IMR-90 (cell line): ENCODE data around the gene PRODH2. TPM values are rescaled to one million over a fixed set of nuclear protein-coding genes. Genes with fewer than 3 reads are reported as not detected.

Experiments
- ATAC-seq: fragments of 200-7000 bp; cut with Tn5 transposase; 2 replicates; pipeline ENCODE4 v1.9.1; 2020; ENCODE audit warnings: low read depth, mild to moderate bottlenecking, moderate library complexity
- Bru-seq: library from RNA; stranded (reverse); fragments of 400-500 nt; gene quantifications from one replicate; lab custom pipeline; 2021; lab: Mats Ljungman, UMichigan
- BruChase-seq, 2 experiments: library from RNA; stranded (reverse); fragments of 400-500 nt; gene quantifications; one replicate each; lab custom pipeline; 2021; lab: Mats Ljungman, UMichigan
- BruUV-seq: library from RNA; stranded (reverse); fragments of 400-500 nt; replicated peaks from 2 replicates; lab custom pipeline; 2021; lab: Mats Ljungman, UMichigan
- CTCF ChIA-PET: fragments of 300-600 bp; formaldehyde crosslinking; extraction: SDS; loops from one replicate; lab custom pipeline; 2021; ENCODE audit warnings: antibody characterized with exemption; lab: Yijun Ruan, JAX
- POLR2A ChIA-PET: fragments of 300-600 bp; sonication (Branson Sonifier 250); formaldehyde crosslinking; loops from one replicate; lab custom pipeline; 2022; ENCODE audit warnings: antibody characterized with exemption; ENCODE audit not compliant: unreplicated experiment; lab: Charles Lee
- DNase-seq: peaks from one replicate; pipeline ENCODE4 v3.0.0; 2013
- H2AFZ ChIP-seq: replicated peaks from 2 replicates; pipeline ENCODE3; 2013; ENCODE audit warnings: low read length, mild to moderate bottlenecking; ENCODE audit not compliant: poor library complexity
- H2AK5ac ChIP-seq: 2 replicates; pipeline ENCODE4 v1.6.1; 2013; ENCODE audit warnings: low read depth, low read length, inconsistent platforms
- H2AK9ac ChIP-seq: replicated peaks from 2 replicates; pipeline ENCODE3; 2013; ENCODE audit warnings: mild to moderate bottlenecking, low read depth, low read length, moderate library complexity; ENCODE audit not compliant: poor library complexity
- H2BK120ac ChIP-seq: 2 replicates; pipeline ENCODE4 v1.6.1; 2013; ENCODE audit warnings: low read depth, low read length, inconsistent platforms
- H2BK15ac ChIP-seq: 3 replicates; pipeline ENCODE4 v1.6.1; 2013; ENCODE audit warnings: low read depth, low read length, inconsistent platforms
- H2BK20ac ChIP-seq: 2 replicates; pipeline ENCODE4 v1.6.1; 2013; ENCODE audit warnings: low read depth, mild to moderate bottlenecking, inconsistent platforms, low read length, moderate library complexity
- H2BK5ac ChIP-seq: 2 replicates; pipeline ENCODE4 v1.6.1; 2013; ENCODE audit warnings: mild to moderate bottlenecking, low read depth, low read length, inconsistent platforms; ENCODE audit not compliant: poor library complexity, severe bottlenecking
- H3K14ac ChIP-seq: replicated peaks from 2 replicates; pipeline ENCODE4 v1.6.1; 2013; ENCODE audit warnings: low read depth, low read length, inconsistent platforms
- H3K18ac ChIP-seq: 2 replicates; pipeline ENCODE4 v1.6.1; 2013; ENCODE audit warnings: low read depth, low read length, control low read depth
- H3K23ac ChIP-seq: 2 replicates; pipeline ENCODE4 v1.6.1; 2013; ENCODE audit warnings: low read depth, low read length, inconsistent platforms
- H3K27ac ChIP-seq: 2 replicates; pipeline ENCODE4 v1.5.1; 2013; ENCODE audit warnings: mild to moderate bottlenecking, control low read depth, low read length; ENCODE audit not compliant: insufficient read depth
- H3K27me3 ChIP-seq: 2 replicates; pipeline ENCODE4 v1.6.1; 2013; ENCODE audit warnings: low read length; ENCODE audit not compliant: control insufficient read depth, insufficient read depth
- H3K36me3 ChIP-seq: 2 replicates; pipeline ENCODE4 v1.6.1; 2013; ENCODE audit warnings: low read length, mixed read lengths; ENCODE audit not compliant: control insufficient read depth, insufficient read depth
- H3K4ac ChIP-seq: 2 replicates; pipeline ENCODE4 v1.6.1; 2013; ENCODE audit warnings: low read depth, low read length, inconsistent platforms
- H3K4me1 ChIP-seq: 2 replicates; pipeline ENCODE4 v1.6.1; 2013; ENCODE audit warnings: low read length, mixed read lengths; ENCODE audit not compliant: control insufficient read depth, insufficient read depth
- H3K4me2 ChIP-seq: 2 replicates; pipeline ENCODE4 v1.6.1; 2013; ENCODE audit warnings: low read depth, mild to moderate bottlenecking, control low read depth, low read length, moderate library complexity
- H3K4me3 ChIP-seq: 2 replicates; pipeline ENCODE4 v1.5.1; 2013; ENCODE audit warnings: low read depth, mild to moderate bottlenecking, control low read depth, low read length, moderate library complexity; ENCODE audit not compliant: insufficient read depth
- H3K56ac ChIP-seq: 2 replicates; pipeline ENCODE4 v1.6.1; 2013; ENCODE audit warnings: low read length, inconsistent platforms; ENCODE audit not compliant: insufficient read depth; ENCODE audit errors: extremely low read depth
- H3K79me1 ChIP-seq, 2 experiments: 2 replicates each; pipeline ENCODE4 v1.6.1; 2013; ENCODE audit warnings: low read length in 2 of 2, inconsistent platforms in 1 of 2, low read depth in 1 of 2
- H3K9ac ChIP-seq: 2 replicates; pipeline ENCODE4 v1.6.1; 2013; ENCODE audit warnings: low read depth, low read length, control low read depth
- H3K9me1 ChIP-seq: 2 replicates; pipeline ENCODE4 v1.6.1; 2013; ENCODE audit warnings: low read length, inconsistent platforms; ENCODE audit not compliant: insufficient read depth
- H3K9me3 ChIP-seq: 2 replicates; pipeline ENCODE4 v1.6.1; 2013; ENCODE audit warnings: low read length; ENCODE audit not compliant: control insufficient read depth, insufficient read depth
- H4K20me1 ChIP-seq: 2 replicates; pipeline ENCODE4 v1.6.1; 2013; ENCODE audit warnings: low read length, inconsistent platforms; ENCODE audit not compliant: insufficient read depth
- H4K5ac ChIP-seq: 2 replicates; pipeline ENCODE4 v1.6.1; 2013; ENCODE audit warnings: mild to moderate bottlenecking, low read depth, low read length, control low read depth
- H4K8ac ChIP-seq, 2 experiments: 2 replicates each; pipeline ENCODE4 v1.6.1; 2013; ENCODE audit warnings: low read depth in 2 of 2, low read length in 2 of 2, control low read depth in 1 of 2, inconsistent platforms in 1 of 2
- H4K91ac ChIP-seq: 2 replicates; pipeline ENCODE4 v1.6.1; 2013; ENCODE audit warnings: low read depth, low read length, inconsistent platforms; ENCODE audit not compliant: insufficient read depth
- BHLHE40 ChIP-seq: fragments of 150-350 bp; IDR thresholded peaks from 2 replicates; pipeline ENCODE4 v1.6.1; 2016; ENCODE audit warnings: mild to moderate bottlenecking, low read depth, low read length
- FOS ChIP-seq: fragments of 150-350 bp; IDR thresholded peaks from 2 replicates; pipeline ENCODE4 v1.6.1; 2016; ENCODE audit warnings: low read depth, low read length
- MAFK ChIP-seq: IDR thresholded peaks from 2 replicates; pipeline ENCODE4 v1.6.1; 2012; ENCODE audit warnings: low read depth, low read length, improper control_type of control experiment
- MAZ ChIP-seq: IDR thresholded peaks from 2 replicates; pipeline ENCODE4 v1.6.1; 2012; ENCODE audit warnings: low read depth, mild to moderate bottlenecking, low read length, improper control_type of control experiment, moderate library complexity, borderline replicate concordance
- POLR2A ChIP-seq: IDR thresholded peaks from 2 replicates; pipeline ENCODE4 v1.6.1; 2012; ENCODE audit warnings: mild to moderate bottlenecking, low read depth, low read length
- RAD21 ChIP-seq: IDR thresholded peaks from 2 replicates; pipeline ENCODE4 v1.6.1; 2012; ENCODE audit warnings: low read length, improper control_type of control experiment
- RCOR1 ChIP-seq: IDR thresholded peaks from 2 replicates; pipeline ENCODE4 v1.6.1; 2012; ENCODE audit warnings: mild to moderate bottlenecking, low read length, improper control_type of control experiment; ENCODE audit not compliant: insufficient replicate concordance
- SMC3 ChIP-seq: fragments of 150-350 bp; IDR thresholded peaks from 2 replicates; pipeline ENCODE4 v1.6.1; 2016; ENCODE audit warnings: low read depth, mild to moderate bottlenecking, antibody characterized with exemption, low read length, moderate library complexity
- WGBS, 2 experiments: methylation state at CpG; one replicate each; pipeline versions ENCODE4 v1.1.5 to v1.1.7; 2013; ENCODE audit warnings: missing lambda C conversion rate in 2 of 2; ENCODE audit not compliant: insufficient read length in 1 of 2; ENCODE audit errors: extremely low coverage in 2 of 2; 5-methylcytosine and 5-hydroxymethylcytosine counted together
- dilution Hi-C: fragments of 300-500 bp; cut with HindIII; formaldehyde crosslinking; loops from one replicate; pipeline ENCODE4 v1.14.3; 2018; ENCODE audit warnings: low sequenced_read_pairs; ENCODE audit not compliant: unreplicated experiment
- in situ Hi-C: fragments of 300-500 bp; cut with MboI; formaldehyde crosslinking; loops from 3 replicates; pipeline ENCODE4 v1.14.3; 2019; ENCODE audit warnings: low sequenced_read_pairs, inconsistent platforms, mixed read lengths
- intact Hi-C: fragments of 100-400 bp; cut with micrococcal nuclease; formaldehyde crosslinking; loops from 2 replicates; pipeline ENCODE4 v1.10.0; 2022
- long read RNA-seq: library from polyadenylated mRNA; unstranded; transcript quantifications from one replicate; pipeline ENCODE4 v2.0.0, GENCODE V29; 2021; ENCODE audit not compliant: unreplicated experiment
- polyA plus RNA-seq, 3 experiments: library from polyadenylated mRNA; depleted of rRNA; stranded (reverse); fragments of >200 nt; gene quantifications; 2 replicates each; pipeline ENCODE4 v1.2.3, GENCODE V29; 2012; ENCODE audit warnings: low replicate concordance in 1 of 3
- total RNA-seq: library from RNA; depleted of rRNA; stranded (reverse); fragments of >200 nt; gene quantifications from 2 replicates; pipeline ENCODE4 v1.2.3, GENCODE V29; 2012; rRNA removed

Gene PRODH2, protein sequence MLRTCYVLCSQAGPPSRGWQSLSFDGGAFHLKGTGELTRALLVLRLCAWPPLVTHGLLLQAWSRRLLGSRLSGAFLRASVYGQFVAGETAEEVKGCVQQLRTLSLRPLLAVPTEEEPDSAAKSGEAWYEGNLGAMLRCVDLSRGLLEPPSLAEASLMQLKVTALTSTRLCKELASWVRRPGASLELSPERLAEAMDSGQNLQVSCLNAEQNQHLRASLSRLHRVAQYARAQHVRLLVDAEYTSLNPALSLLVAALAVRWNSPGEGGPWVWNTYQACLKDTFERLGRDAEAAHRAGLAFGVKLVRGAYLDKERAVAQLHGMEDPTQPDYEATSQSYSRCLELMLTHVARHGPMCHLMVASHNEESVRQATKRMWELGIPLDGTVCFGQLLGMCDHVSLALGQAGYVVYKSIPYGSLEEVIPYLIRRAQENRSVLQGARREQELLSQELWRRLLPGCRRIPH
- total RNA-seq: not detected in 2 replicates
- polyA plus RNA-seq (2012; rRNA removed): not detected in 2 replicates
- not detected in 2 replicates for polyA plus RNA-seq (2012; cell fraction: cytosol; rRNA removed)
- polyA plus RNA-seq (2012; cell fraction: nucleus; rRNA removed; ENCODE audit: low replicate concordance): not detected in 2 replicates
- not detected for Bru-seq, nascent RNA
- not detected for BruChase-seq, experiment 1, labeled RNA remaining after a 6-hour chase
- BruChase-seq, experiment 2, labeled RNA remaining after a 2-hour chase: not detected
- long read RNA-seq: 0 reads

DNA sequence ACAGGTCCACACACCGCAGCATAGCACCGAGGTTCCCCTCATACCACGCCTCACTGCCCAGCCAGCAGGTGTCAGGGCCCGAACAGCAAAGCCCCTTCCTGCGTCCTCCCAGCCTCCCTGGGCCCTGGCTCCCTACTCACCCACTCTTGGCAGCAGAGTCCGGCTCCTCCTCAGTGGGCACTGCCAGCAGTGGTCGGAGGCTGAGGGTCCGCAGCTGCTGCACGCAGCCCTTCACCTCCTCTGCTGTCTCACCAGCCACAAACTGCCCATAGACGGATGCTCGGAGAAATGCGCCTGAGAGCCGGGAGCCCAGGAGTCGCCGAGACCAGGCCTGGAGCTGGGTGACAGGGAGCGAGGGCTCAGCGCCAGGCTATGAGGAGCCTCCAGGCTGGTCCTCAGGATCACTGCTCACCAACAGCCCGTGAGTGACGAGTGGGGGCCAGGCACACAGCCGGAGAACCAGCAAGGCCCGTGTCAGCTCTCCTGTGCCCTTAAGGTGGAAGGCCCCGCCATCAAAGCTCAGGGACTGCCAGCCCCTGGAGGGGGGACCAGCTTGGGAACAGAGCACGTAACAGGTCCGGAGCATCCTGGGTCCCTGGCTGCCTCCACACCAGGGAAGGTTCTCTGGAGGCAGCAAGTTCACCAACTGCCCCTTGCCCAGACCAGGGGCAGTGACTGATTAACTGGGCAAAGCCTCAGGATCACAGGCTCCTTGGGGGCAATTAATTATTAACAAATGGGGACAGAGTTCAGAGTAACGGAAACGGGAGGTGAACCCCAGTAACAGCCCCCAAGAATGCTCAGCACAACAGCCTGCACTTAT is at the start of gene PRODH2:
PRODH2 (minus strand) TSS at position 626 of the 823 bp plus-strand sequence; CDS start at position 586, 40 bp downstream.
- no peak for ATAC-seq
- dilution Hi-C loops (no loop called here), in situ Hi-C loops (no loop called here), intact Hi-C loops (no loop called here)
- H3K23ac ChIP-seq: no peak within 1 kb of the TSS
- H3K27me3 ChIP-seq: peaks cover 27% of the 10 kb centered on the region
- no peaks in the 10 kb centered on the region for H3K4me1 ChIP-seq
- ChIA-PET CTCF (no interaction called here), POLR2A (no interaction called here)
- no TSS peak for BruUV-seq
- no peak within 1 kb of the TSS for H3K4me3 ChIP-seq
- WGBS, 2 experiments: 73% methylated on average over 8 of the region's 26 CpGs; no CpG with 5 or more reads in 1 of the 2 experiments
- H2AK9ac ChIP-seq: no peak within 1 kb of the TSS
- H3K9ac ChIP-seq: no peak within 1 kb of the TSS
- no peak within 1 kb of the TSS for H3K4ac ChIP-seq
- H2AK5ac ChIP-seq: no peak within 1 kb of the TSS
- TF ChIP-seq POLR2A: no peak
- no peak for TF ChIP-seq MAFK
- TF ChIP-seq RCOR1: no peak
- no peak for TF ChIP-seq BHLHE40
- no peak for TF ChIP-seq RAD21
- TF ChIP-seq FOS: no peak
- no peak for TF ChIP-seq MAZ
- TF ChIP-seq SMC3: no peak
- no peak within 1 kb of the TSS for H2BK120ac ChIP-seq
- no peaks in the 10 kb centered on the region for H3K79me1 ChIP-seq
- no peak within 1 kb of the TSS for H3K18ac ChIP-seq
- no peak within 1 kb of the TSS for H3K4me2 ChIP-seq
- H3K27ac ChIP-seq: no peak within 1 kb of the TSS
- H2BK5ac ChIP-seq: no peak within 1 kb of the TSS
- H2BK15ac ChIP-seq: no peak within 1 kb of the TSS
- H3K36me3 ChIP-seq: no peaks in the 10 kb centered on the region
- no peak within 1 kb of the TSS for H4K8ac ChIP-seq
- H3K56ac ChIP-seq: no peak within 1 kb of the TSS
- H2AFZ ChIP-seq: no peak within 1 kb of the TSS
- no peaks in the 10 kb centered on the region for H4K20me1 ChIP-seq
- no peaks in the 10 kb centered on the region for H3K9me3 ChIP-seq
- H4K5ac ChIP-seq: no peak within 1 kb of the TSS
- no peaks in the 10 kb centered on the region for H3K9me1 ChIP-seq
- H3K14ac ChIP-seq: no peak within 1 kb of the TSS
- no peak within 1 kb of the TSS for H2BK20ac ChIP-seq
- no peak within 1 kb of the TSS for H4K91ac ChIP-seq
- no peak for DNase-seq
